HG03280 (cell line): ENCODE measurements around the gene ARHGEF2.

Experiments used
- ATAC-seq: cut with Tn5 transposase; IDR thresholded peaks from one replicate; pipeline ENCODE4 v1.9.1; 2021; ENCODE audit warnings: mild to moderate bottlenecking, moderate library complexity; ENCODE audit not compliant: unreplicated experiment

The ARHGEF2 gene

DNA sequence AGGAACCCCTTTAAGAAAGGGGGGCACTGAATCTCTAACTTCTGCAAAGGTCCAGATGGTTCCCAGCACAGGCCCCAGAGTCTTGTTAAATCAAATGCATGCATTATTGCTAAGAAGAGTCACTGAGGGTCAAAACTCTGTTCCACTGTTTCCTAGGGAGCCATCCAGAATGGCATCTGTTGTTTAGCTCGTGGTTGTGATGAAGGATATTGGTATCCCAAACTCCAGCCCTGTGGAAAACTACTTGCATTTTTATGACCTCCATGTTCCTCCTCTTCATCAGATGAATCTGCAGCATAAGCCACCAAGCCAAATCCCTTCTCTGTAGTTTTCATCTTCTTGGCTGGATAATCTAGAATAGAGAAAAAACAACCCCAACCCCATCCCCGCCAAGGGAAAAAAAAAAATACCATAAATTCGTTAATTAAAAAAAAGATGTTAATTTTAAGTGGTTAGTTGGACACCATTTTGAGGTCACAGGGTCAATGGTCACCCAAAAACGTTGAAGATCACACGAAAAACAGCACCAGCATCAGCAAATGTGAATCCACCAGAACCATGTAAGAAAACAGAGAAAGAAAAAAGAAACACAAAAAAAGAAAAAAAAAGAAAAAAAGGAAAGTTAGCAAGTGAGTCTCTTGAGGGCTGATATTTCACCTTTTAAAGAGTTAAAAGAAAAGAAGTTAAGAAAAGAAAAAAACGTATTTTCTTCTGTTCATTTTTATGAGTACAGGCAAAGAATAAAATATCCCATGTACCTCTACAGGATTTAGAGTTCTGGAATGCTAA lies 64.2 kb downstream of the ARHGEF2 start:
- no peak for ATAC-seq

DNA sequence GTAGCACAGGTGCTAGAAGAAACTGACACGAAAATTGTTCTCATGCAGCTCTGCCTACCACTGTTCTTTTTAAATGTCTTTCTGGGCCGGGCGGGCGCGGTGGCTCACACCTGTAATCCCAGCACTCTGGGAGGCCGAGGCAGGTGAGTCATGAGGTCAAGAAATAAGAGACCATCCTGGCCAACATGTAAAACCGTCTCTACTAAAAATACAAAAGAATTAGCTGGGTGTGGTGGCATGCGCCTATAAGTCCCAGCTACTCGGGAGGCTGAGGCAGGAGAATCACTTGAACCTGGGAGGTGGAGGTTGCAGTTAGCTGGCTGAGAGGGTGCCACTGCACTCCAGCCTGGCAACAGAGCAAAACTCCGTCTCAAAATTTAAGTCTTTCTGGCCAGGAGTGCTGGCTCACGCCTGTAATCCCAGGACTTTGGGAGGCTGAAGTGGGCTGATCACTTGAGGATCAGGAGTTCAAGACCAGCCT lies 66.3 kb downstream of the ARHGEF2 start:
- no peak for ATAC-seq

DNA sequence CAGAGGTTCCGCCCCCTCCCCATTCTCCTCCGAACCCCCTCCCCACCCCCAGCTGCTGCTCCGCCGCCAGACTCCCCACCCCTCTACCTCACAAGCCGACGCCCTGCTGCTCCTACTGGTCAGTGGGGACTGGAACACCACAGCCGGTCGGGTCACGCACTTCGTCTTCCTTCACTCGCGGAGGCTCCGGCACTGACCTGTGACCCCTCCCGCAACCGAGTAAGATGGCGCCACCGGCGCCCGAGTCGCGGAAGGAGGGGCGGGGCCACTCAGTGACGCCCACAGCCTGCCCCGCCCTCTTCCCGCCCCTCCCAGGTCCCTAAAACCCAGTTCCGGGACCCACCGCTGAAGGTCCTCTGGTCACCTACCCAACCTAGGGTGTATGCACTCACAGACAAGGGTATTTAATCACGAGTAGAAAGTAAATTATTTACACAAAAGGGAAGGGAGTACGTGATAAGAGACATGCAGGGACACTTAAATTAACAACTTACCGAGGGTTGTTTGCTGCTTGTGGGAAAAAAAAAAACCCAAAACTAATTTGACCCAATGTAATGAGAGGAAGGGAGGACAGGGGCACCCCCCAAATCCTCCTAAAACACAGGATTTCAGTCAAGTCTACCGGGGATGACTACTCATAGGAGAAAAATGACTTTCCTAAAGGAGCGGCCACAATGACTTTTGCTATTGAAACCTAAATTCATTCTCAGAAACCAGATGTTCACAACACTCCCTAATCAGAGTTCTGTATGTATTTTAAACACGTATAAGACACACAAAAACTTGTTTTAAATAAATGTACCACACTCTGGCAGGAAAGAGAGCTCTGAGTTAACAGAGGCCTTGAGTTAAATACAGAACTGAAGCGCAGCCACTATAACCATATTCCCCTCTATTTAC lies 66.9 kb downstream of the ARHGEF2 start, which contains the start of gene RIT1:
RIT1 (minus strand) TSS at position 194 of the 900 bp plus-strand sequence. CDS start 588 bp downstream, outside the sequence.
- ATAC-seq = peak; percentile 86

DNA sequence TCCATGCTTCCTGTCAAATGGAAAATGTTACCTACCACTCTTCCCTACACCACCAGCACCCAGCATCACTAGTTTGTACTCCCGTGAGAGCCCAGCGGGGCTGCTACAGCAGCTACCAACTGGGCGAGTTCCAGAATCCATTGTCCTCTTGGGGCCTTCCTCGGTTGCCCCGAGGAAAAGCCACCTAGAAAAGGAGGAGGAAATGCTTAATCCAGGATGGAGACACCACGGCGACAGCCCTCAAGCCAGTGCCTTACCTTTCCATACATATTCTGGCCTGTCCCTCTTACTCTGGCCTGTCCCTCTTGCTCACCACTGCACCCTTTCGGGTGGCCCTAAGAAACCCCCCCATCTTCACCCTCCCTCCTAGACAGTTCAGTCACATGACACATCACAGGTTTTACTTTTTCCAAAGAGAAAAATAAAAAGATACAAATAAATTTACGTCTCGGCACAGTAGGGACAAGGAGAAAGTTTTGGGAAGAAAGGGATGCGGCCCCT lies 67.7 kb downstream of the ARHGEF2 start:
- ATAC-seq = peak; percentile 18

DNA sequence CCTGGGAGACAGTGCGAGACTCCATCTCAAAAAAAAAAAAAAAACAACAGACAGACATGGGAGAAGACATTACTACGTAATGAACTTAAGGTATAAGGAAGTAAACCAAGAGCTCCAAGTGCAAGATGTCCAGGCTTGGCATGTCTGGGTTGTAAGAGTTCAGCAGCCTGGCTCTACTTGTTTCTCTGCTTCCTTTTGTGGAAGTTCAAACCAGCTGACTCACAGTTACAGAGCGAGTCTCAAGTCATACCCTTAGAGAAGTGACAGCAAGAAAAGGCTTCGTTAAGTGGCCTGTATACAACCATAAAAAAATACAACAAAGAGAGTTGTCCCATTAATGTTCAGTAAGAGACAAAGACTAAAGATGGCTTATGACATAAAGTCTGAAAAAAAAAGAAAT lies 68.5 kb downstream of the ARHGEF2 start:
- no peak for ATAC-seq

DNA sequence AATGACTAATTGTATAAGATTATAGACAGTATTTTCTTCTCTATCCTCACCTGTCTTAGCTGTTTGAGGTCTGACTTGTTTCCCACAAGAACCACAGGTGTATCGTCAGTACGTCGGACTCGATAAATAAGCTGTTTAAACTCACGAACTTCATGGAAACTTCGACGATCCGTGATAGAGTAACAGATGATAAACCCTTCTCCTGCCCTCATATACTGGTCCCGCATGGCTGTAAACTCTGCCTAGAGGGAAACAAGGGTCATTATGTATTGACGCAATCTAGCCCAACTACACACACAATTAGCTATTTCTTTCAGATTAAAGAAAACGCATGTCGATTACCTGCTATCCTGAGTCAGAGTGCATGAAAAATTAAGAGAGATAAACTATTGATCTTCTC lies 74.1 kb downstream of the ARHGEF2 start:
- no peak for ATAC-seq

DNA sequence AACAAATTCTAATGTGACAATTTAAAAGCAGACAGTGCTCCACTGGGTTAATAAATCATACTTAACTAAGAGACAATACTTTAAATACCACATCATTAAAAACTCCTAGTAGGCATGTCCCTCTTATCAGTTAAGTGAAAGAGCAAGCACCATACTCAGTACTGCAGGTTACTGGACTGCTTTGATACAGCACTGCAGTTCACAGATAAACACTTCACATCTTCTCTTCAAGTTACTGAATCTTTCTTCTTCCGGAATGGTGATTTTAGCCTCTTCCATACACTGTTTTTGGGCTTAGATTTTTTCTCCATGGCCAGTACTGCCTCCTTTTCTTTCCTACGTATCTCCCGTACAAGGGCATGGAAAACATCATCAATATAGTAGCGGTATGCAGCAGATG lies 78.2 kb downstream of the ARHGEF2 start:
- ATAC-seq = no peak

DNA sequence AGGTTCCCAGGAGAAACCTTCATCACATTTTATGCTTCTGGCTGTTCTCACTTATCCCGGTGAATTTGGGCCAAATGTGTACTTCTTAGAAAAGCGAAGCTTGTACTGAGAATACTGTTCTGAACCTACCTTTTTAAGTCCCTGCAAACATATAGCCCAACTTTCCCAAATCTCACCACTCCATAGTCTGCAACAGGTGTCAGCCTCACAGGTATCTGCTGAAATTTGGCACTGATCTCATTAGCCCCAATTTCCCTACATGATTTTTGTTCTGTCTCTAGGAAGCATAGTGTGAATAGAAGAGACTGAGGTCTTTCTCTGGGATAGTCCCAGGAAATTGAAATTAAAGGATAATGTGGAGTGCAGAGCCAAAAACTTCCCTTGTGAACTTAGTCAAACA lies 78.7 kb downstream of the ARHGEF2 start:
- no peak for ATAC-seq

DNA sequence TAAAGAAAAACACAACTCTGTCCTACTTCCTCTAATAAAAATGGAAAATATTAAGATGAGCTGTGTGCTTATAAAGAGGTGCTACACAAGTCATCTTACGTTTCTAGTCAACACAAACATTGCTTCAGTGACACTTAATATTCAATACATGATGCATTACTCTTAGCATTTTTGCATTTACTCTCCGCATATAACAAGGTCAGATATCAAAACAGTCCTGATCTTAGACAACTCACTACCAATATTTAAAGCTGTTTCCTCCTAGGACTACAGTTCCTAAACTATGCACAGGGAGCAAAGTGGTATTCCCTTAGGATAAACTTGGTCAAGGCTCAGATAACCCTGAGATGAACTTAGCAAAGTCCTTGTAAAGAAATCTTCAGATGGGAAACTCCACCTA lies 79.5 kb downstream of the ARHGEF2 start:
- ATAC-seq = no peak

DNA sequence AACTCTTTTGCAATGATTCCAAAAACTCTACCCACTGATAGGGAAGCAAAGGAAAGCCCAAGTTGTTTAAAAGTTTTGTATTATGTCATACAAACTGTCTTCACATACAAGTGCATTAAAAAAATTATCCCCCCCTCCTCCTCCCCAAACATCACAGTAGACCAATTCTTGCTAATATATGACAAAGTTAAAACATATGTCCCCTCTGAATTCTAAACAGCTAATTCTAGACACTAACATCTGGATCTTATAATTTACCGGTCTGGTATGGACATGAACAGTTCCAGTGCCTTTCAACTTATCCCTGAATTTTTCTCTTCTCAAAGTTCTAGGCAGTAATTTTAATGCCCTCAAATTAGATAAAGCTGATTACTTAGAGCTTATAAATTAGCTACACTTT lies 80.6 kb downstream of the ARHGEF2 start:
- ATAC-seq = no peak
